ENCODE data around the gene FAM50B. TPM values are rescaled to one million over a fixed set of nuclear protein-coding genes. Genes with fewer than 3 reads are reported as not detected.

The FAM50B gene
- total and polyA plus RNA-seq, 2 of the 13 experiments (the other 11 are each of a cell fraction or from before 2014, with no cell fraction given) = 0.05 TPM; not detected in 1

GRCh38 chr6:3838992-3839867, 9.9 kb upstream of the FAM50B start (continued):
- TF ChIP-seq, protein P1, sequence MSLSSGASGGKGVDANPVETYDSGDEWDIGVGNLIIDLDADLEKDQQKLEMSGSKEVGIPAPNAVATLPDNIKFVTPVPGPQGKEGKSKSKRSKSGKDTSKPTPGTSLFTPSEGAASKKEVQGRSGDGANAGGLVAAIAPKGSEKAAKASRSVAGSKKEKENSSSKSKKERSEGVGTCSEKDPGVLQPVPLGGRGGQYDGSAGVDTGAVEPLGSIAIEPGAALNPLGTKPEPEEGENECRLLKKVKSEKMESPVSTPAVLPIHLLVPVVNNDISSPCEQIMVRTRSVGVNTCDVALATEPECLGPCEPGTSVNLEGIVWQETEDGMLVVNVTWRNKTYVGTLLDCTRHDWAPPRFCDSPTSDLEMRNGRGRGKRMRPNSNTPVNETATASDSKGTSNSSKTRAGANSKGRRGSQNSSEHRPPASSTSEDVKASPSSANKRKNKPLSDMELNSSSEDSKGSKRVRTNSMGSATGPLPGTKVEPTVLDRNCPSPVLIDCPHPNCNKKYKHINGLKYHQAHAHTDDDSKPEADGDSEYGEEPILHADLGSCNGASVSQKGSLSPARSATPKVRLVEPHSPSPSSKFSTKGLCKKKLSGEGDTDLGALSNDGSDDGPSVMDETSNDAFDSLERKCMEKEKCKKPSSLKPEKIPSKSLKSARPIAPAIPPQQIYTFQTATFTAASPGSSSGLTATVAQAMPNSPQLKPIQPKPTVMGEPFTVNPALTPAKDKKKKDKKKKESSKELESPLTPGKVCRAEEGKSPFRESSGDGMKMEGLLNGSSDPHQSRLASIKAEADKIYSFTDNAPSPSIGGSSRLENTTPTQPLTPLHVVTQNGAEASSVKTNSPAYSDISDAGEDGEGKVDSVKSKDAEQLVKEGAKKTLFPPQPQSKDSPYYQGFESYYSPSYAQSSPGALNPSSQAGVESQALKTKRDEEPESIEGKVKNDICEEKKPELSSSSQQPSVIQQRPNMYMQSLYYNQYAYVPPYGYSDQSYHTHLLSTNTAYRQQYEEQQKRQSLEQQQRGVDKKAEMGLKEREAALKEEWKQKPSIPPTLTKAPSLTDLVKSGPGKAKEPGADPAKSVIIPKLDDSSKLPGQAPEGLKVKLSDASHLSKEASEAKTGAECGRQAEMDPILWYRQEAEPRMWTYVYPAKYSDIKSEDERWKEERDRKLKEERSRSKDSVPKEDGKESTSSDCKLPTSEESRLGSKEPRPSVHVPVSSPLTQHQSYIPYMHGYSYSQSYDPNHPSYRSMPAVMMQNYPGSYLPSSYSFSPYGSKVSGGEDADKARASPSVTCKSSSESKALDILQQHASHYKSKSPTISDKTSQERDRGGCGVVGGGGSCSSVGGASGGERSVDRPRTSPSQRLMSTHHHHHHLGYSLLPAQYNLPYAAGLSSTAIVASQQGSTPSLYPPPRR (CRISPR knock-in tag; IDR thresholded peaks at IDR 0.05; ENCODE audit: borderline replicate concordance) = peak; percentile 71
- TF ChIP-seq, protein P2, sequence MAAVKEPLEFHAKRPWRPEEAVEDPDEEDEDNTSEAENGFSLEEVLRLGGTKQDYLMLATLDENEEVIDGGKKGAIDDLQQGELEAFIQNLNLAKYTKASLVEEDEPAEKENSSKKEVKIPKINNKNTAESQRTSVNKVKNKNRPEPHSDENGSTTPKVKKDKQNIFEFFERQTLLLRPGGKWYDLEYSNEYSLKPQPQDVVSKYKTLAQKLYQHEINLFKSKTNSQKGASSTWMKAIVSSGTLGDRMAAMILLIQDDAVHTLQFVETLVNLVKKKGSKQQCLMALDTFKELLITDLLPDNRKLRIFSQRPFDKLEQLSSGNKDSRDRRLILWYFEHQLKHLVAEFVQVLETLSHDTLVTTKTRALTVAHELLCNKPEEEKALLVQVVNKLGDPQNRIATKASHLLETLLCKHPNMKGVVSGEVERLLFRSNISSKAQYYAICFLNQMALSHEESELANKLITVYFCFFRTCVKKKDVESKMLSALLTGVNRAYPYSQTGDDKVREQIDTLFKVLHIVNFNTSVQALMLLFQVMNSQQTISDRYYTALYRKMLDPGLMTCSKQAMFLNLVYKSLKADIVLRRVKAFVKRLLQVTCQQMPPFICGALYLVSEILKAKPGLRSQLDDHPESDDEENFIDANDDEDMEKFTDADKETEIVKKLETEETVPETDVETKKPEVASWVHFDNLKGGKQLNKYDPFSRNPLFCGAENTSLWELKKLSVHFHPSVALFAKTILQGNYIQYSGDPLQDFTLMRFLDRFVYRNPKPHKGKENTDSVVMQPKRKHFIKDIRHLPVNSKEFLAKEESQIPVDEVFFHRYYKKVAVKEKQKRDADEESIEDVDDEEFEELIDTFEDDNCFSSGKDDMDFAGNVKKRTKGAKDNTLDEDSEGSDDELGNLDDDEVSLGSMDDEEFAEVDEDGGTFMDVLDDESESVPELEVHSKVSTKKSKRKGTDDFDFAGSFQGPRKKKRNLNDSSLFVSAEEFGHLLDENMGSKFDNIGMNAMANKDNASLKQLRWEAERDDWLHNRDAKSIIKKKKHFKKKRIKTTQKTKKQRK (IDR thresholded peaks at IDR 0.05; ENCODE audit: low read length) = no peak
- TF ChIP-seq ZFAT (CRISPR knock-in tag; conservative IDR thresholded peaks at IDR 0.05) (no peak), RNF2 (conservative IDR thresholded peaks at IDR 0.05; ENCODE audit: low read depth) (no peak), NCOR1 (IDR thresholded peaks at IDR 0.05; ENCODE audit: borderline replicate concordance, low read length) (peak; percentile 79; the same call in 1 of the 2 replicates), TMF1 (CRISPR knock-in tag; IDR thresholded peaks at IDR 0.05; ENCODE audit: low read depth) (no peak), MXD1 (CRISPR knock-in tag; IDR thresholded peaks at IDR 0.05) (peak; percentile 60; the same call in 1 of the 2 replicates), ZNF431 (CRISPR knock-in tag; IDR thresholded peaks at IDR 0.05; ENCODE audit: borderline replicate concordance, low read depth) (no peak), MED13 (CRISPR knock-in tag; IDR thresholded peaks at IDR 0.05) (no peak), TOE1 (CRISPR knock-in tag; IDR thresholded peaks at IDR 0.05) (no peak), KDM6A (CRISPR knock-in tag; IDR thresholded peaks at IDR 0.05; ENCODE audit: low read depth) (peak; percentile 68; the same call in 1 of the 2 replicates), ZNF253 (CRISPR knock-in tag; IDR thresholded peaks at IDR 0.05; ENCODE audit: borderline replicate concordance) (no peak), NFE2L1 (CRISPR knock-in tag; IDR thresholded peaks at IDR 0.05; ENCODE audit: borderline replicate concordance) (no peak), ATF4 (CRISPR knock-in tag; IDR thresholded peaks at IDR 0.05) (peak in 1 of 2 experiments; percentile 32; a peak in 1 of 4 replicates), MATR3 (CRISPR knock-in tag; IDR thresholded peaks at IDR 0.05) (no peak)
- TF ChIP-seq, protein P3, sequence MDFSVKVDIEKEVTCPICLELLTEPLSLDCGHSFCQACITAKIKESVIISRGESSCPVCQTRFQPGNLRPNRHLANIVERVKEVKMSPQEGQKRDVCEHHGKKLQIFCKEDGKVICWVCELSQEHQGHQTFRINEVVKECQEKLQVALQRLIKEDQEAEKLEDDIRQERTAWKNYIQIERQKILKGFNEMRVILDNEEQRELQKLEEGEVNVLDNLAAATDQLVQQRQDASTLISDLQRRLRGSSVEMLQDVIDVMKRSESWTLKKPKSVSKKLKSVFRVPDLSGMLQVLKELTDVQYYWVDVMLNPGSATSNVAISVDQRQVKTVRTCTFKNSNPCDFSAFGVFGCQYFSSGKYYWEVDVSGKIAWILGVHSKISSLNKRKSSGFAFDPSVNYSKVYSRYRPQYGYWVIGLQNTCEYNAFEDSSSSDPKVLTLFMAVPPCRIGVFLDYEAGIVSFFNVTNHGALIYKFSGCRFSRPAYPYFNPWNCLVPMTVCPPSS (IDR thresholded peaks at IDR 0.05) = no peak

All from HepG2 (cell line).